Measurements from ENCODE around the gene GHRHR. TPM values are rescaled to one million over a fixed set of nuclear protein-coding genes. Genes with fewer than 3 reads are reported as not detected.

GHRHR gene
- total RNA-seq, 1 donor from 2014 or later = not detected

GRCh38 chr7:30921540-30922401 is 42.0 kb upstream of the GHRHR start:
- Mint-ChIP-seq H3K4me1 (ENCODE audit: low read depth) (peaks cover 6% of the 10 kb centered on the region), H3K4me3 (ENCODE audit: low read depth) (no peak overlapping the region)

GRCh38 chr7:30922596-30922995 is 41.2 kb upstream of the GHRHR start:
- no peaks in the 10 kb centered on the region for H3K4me1 Mint-ChIP-seq (ENCODE audit: low read depth)
- H3K27ac Mint-ChIP-seq = no peak overlapping the region
- no peak overlapping the region for H3K4me3 Mint-ChIP-seq (ENCODE audit: low read depth)
- H3K27me3 Mint-ChIP-seq = peaks cover 3% of the 10 kb centered on the region
- TF ChIP-seq CTCF (IDR thresholded peaks at IDR 0.05; ENCODE audit: unreplicated experiment) = no peak
- no peak for DNase-seq (ENCODE audit: low spot score, unreplicated experiment)
- no peaks in the 10 kb centered on the region for H3K9me3 Mint-ChIP-seq (ENCODE audit: low read depth)
- no peaks in the 10 kb centered on the region for H3K36me3 Mint-ChIP-seq (ENCODE audit: insufficient read depth)

More at GRCh38 chr7:30921540-30922401, 42.0 kb upstream of the GHRHR start:
- H3K27ac Mint-ChIP-seq = no peak overlapping the region
- no peak for TF ChIP-seq CTCF (IDR thresholded peaks at IDR 0.05; ENCODE audit: unreplicated experiment)
- no peak for DNase-seq (ENCODE audit: low spot score, unreplicated experiment)
- H3K36me3 Mint-ChIP-seq (ENCODE audit: insufficient read depth) = no peaks in the 10 kb centered on the region
- H3K27me3 Mint-ChIP-seq = peaks cover 3% of the 10 kb centered on the region
- no peaks in the 10 kb centered on the region for H3K9me3 Mint-ChIP-seq (ENCODE audit: low read depth)

GRCh38 chr7:30923009-30923773 is 40.6 kb upstream of the GHRHR start:
- H3K27me3 Mint-ChIP-seq = peaks cover 3% of the 10 kb centered on the region
- H3K36me3 Mint-ChIP-seq (ENCODE audit: insufficient read depth) = no peaks in the 10 kb centered on the region
- H3K4me3 Mint-ChIP-seq (ENCODE audit: low read depth) = no peak overlapping the region
- no peak for TF ChIP-seq CTCF (IDR thresholded peaks at IDR 0.05; ENCODE audit: unreplicated experiment)
- H3K9me3 Mint-ChIP-seq (ENCODE audit: low read depth) = no peaks in the 10 kb centered on the region
- DNase-seq (ENCODE audit: low spot score, unreplicated experiment) = no peak
- H3K4me1 Mint-ChIP-seq (ENCODE audit: low read depth) = no peaks in the 10 kb centered on the region
- no peak overlapping the region for H3K27ac Mint-ChIP-seq

- peak; percentile 0 for DNase-seq (ENCODE audit: low spot score, unreplicated experiment)
- H3K9me3 Mint-ChIP-seq (ENCODE audit: low read depth) = no peaks in the 10 kb centered on the region
These were observed 39.9 kb upstream of the GHRHR start for GRCh38 chr7:30923774-30924413.

More at GRCh38 chr7:30923774-30924413, 39.9 kb upstream of the GHRHR start:
- H3K36me3 Mint-ChIP-seq (ENCODE audit: insufficient read depth) = no peaks in the 10 kb centered on the region
- no peak overlapping the region for H3K27ac Mint-ChIP-seq
- no peaks in the 10 kb centered on the region for H3K4me1 Mint-ChIP-seq (ENCODE audit: low read depth)
- TF ChIP-seq CTCF (IDR thresholded peaks at IDR 0.05; ENCODE audit: unreplicated experiment) = no peak
- H3K27me3 Mint-ChIP-seq = peaks cover 3% of the 10 kb centered on the region
- no peak overlapping the region for H3K4me3 Mint-ChIP-seq (ENCODE audit: low read depth)

Data from progenitor cell of endocrine pancreas (in vitro differentiated cells).